ENCODE results near the gene FAM228B.

FAM228B gene

GRCh38 chr2:24203029-24203786 is 79.9 kb downstream of the FAM228B start:
- no peak for DNase-seq (ENCODE audit: low read depth, low spot score)

GRCh38 chr2:24203787-24204150 is 80.5 kb downstream of the FAM228B start:
- DNase-seq (ENCODE audit: low read depth, low spot score) = no peak

GRCh38 chr2:24204505-24204904 is 81.2 kb downstream of the FAM228B start:
- no peak for DNase-seq (ENCODE audit: low read depth, low spot score)

GRCh38 chr2:24205131-24205530 is 81.9 kb downstream of the FAM228B start:
- DNase-seq (ENCODE audit: low read depth, low spot score) = no peak

- DNase-seq (ENCODE audit: low read depth, low spot score) = no peak
These were observed 83.0 kb downstream of the FAM228B start for GRCh38 chr2:24206242-24206641.

GRCh38 chr2:24206714-24207113 is 83.4 kb downstream of the FAM228B start:
- no peak for DNase-seq (ENCODE audit: low read depth, low spot score)

GRCh38 chr2:24207359-24207758 is 84.1 kb downstream of the FAM228B start:
- DNase-seq (ENCODE audit: low read depth, low spot score) = no peak

GRCh38 chr2:24208490-24208889 is 85.2 kb downstream of the FAM228B start:
- no peak for DNase-seq (ENCODE audit: low read depth, low spot score)

- DNase-seq (ENCODE audit: low read depth, low spot score) = no peak
These were observed 86.3 kb downstream of the FAM228B start for GRCh38 chr2:24209389-24210105.

GRCh38 chr2:24210106-24210455 is 86.8 kb downstream of the FAM228B start:
- DNase-seq (ENCODE audit: low read depth, low spot score) = no peak

- no peak for DNase-seq (ENCODE audit: low read depth, low spot score)
These were observed 87.5 kb downstream of the FAM228B start for GRCh38 chr2:24210723-24211122.

GRCh38 chr2:24211408-24211807 is 88.1 kb downstream of the FAM228B start:
- DNase-seq (ENCODE audit: low read depth, low spot score) = no peak

- no peak for DNase-seq (ENCODE audit: low read depth, low spot score)
These were observed 91.6 kb downstream of the FAM228B start for GRCh38 chr2:24214880-24215279.

All from brain pericyte (primary cell).